ENCODE results near the gene ANO6. TPM values are rescaled to one million over a fixed set of nuclear protein-coding genes. Genes with fewer than 3 reads are reported as not detected.
"Not testable (repeated sequence)": the region's sequence is repeated elsewhere in the genome, so short reads cannot be mapped to it uniquely, and the experiment has no call there.

The ANO6 gene
- total RNA-seq, 1 experiment from 2014 or later = 59.3 TPM

- POLR2A ChIA-PET (ENCODE audit: low non-redundant PET) = interaction anchor here (0.6 kb wide), 1 partner anchor 689 kb away, joined by 5 read pairs; no protein-coding TSS in a partner anchor
- peaks cover 53% of the 10 kb centered on the region for H3K4me1 ChIP-seq (ENCODE audit: insufficient read depth, low read length, poor library complexity, severe bottlenecking)
These were observed 19.5 kb downstream of the ANO6 start for GRCh38 chr12:45235087-45236025.

GRCh38 chr12:45236383-45236782 lies 20.5 kb downstream of the ANO6 start:
- intact Hi-C loops (cut with micrococcal nuclease; ENCODE audit: unreplicated experiment); H3K27ac ChIP-seq (ENCODE audit: low read depth, low read length, poor library complexity, severe bottlenecking); POLR2A ChIA-PET (ENCODE audit: low non-redundant PET): not testable (repeated sequence)

More at GRCh38 chr12:45235087-45236025, 19.5 kb downstream of the ANO6 start:
- no peaks in the 10 kb centered on the region for H3K9me3 ChIP-seq (ENCODE audit: low read depth, low read length, poor library complexity, severe bottlenecking)
- no peak overlapping the region for H3K4me3 ChIP-seq (ENCODE audit: low read depth, low read length, poor library complexity, severe bottlenecking)
- peak; percentile 49 for DNase-seq (ENCODE audit: low spot score)
- no TSS peak for BruUV-seq (replicated peaks)
- no peak for TF ChIP-seq EZH2 (IDR thresholded peaks at IDR 0.05; ENCODE audit: borderline replicate concordance, low read depth, low read length, poor library complexity, severe bottlenecking)
- TF ChIP-seq, protein P1, sequence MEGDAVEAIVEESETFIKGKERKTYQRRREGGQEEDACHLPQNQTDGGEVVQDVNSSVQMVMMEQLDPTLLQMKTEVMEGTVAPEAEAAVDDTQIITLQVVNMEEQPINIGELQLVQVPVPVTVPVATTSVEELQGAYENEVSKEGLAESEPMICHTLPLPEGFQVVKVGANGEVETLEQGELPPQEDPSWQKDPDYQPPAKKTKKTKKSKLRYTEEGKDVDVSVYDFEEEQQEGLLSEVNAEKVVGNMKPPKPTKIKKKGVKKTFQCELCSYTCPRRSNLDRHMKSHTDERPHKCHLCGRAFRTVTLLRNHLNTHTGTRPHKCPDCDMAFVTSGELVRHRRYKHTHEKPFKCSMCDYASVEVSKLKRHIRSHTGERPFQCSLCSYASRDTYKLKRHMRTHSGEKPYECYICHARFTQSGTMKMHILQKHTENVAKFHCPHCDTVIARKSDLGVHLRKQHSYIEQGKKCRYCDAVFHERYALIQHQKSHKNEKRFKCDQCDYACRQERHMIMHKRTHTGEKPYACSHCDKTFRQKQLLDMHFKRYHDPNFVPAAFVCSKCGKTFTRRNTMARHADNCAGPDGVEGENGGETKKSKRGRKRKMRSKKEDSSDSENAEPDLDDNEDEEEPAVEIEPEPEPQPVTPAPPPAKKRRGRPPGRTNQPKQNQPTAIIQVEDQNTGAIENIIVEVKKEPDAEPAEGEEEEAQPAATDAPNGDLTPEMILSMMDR (conservative IDR thresholded peaks at IDR 0.05; ENCODE audit: low read depth, low read length) = no peak
- intact Hi-C loops (cut with micrococcal nuclease; ENCODE audit: unreplicated experiment) = loop anchor here (2.0 kb wide), 1 partner anchor 13 kb away; no protein-coding TSS in a partner anchor
- H3K27me3 ChIP-seq (replicated peaks; ENCODE audit: insufficient read depth, low read depth, low read length, poor library complexity) = no peaks in the 10 kb centered on the region
- CTCF ChIA-PET = no interaction called here
- no peaks in the 10 kb centered on the region for H3K36me3 ChIP-seq (ENCODE audit: insufficient read depth, low read length, poor library complexity, severe bottlenecking)
- peak overlapping the region; percentile 75 for H3K27ac ChIP-seq (ENCODE audit: low read depth, low read length, poor library complexity, severe bottlenecking)

GRCh38 chr12:45242180-45242579 lies 26.3 kb downstream of the ANO6 start:
- H3K27ac ChIP-seq (ENCODE audit: low read depth, low read length, poor library complexity, severe bottlenecking) = no peak overlapping the region
- H3K4me1 ChIP-seq (ENCODE audit: insufficient read depth, low read length, poor library complexity, severe bottlenecking) = peaks cover 11% of the 10 kb centered on the region
- no peak for DNase-seq (ENCODE audit: low spot score)
- no peak for TF ChIP-seq EZH2 (IDR thresholded peaks at IDR 0.05; ENCODE audit: borderline replicate concordance, low read depth, low read length, poor library complexity, severe bottlenecking)
- TF ChIP-seq, protein P1 (conservative IDR thresholded peaks at IDR 0.05; ENCODE audit: low read depth, low read length) = no peak
- ChIA-PET CTCF (no interaction called here), POLR2A (ENCODE audit: low non-redundant PET) (no interaction called here)
- no peak overlapping the region for H3K4me3 ChIP-seq (ENCODE audit: low read depth, low read length, poor library complexity, severe bottlenecking)
- no peaks in the 10 kb centered on the region for H3K9me3 ChIP-seq (ENCODE audit: low read depth, low read length, poor library complexity, severe bottlenecking)
- no peaks in the 10 kb centered on the region for H3K27me3 ChIP-seq (replicated peaks; ENCODE audit: insufficient read depth, low read depth, low read length, poor library complexity)
- no peaks in the 10 kb centered on the region for H3K36me3 ChIP-seq (ENCODE audit: insufficient read depth, low read length, poor library complexity, severe bottlenecking)
- intact Hi-C loops (cut with micrococcal nuclease; ENCODE audit: unreplicated experiment) = no loop called here
- BruUV-seq (replicated peaks) = no TSS peak

More at GRCh38 chr12:45236383-45236782, 20.5 kb downstream of the ANO6 start:
- BruUV-seq (replicated peaks); H3K4me3 ChIP-seq (ENCODE audit: low read depth, low read length, poor library complexity, severe bottlenecking); DNase-seq (ENCODE audit: low spot score); H3K36me3 ChIP-seq (ENCODE audit: insufficient read depth, low read length, poor library complexity, severe bottlenecking); H3K27me3 ChIP-seq (replicated peaks; ENCODE audit: insufficient read depth, low read depth, low read length, poor library complexity); CTCF ChIA-PET; H3K9me3 ChIP-seq (ENCODE audit: low read depth, low read length, poor library complexity, severe bottlenecking): not testable (repeated sequence)
- H3K4me1 ChIP-seq (ENCODE audit: insufficient read depth, low read length, poor library complexity, severe bottlenecking) = peaks cover 47% of the 10 kb centered on the region
